WI38 (cell line): ENCODE data around the gene DBF4B.

Experiments used
- H3K4me3 ChIP-seq: 2 replicates; pipeline ENCODE4 v1.5.1; 2011; ENCODE audit warnings: low read depth, mild to moderate bottlenecking, control low read depth, low read length
- TF ChIP-seq, protein P1 (sequence below): IDR thresholded peaks from 2 replicates; pipeline ENCODE4 v1.5.1; 2012; ENCODE audit warnings: low read depth, mild to moderate bottlenecking, control low read depth, low read length

Gene DBF4B

DNA sequence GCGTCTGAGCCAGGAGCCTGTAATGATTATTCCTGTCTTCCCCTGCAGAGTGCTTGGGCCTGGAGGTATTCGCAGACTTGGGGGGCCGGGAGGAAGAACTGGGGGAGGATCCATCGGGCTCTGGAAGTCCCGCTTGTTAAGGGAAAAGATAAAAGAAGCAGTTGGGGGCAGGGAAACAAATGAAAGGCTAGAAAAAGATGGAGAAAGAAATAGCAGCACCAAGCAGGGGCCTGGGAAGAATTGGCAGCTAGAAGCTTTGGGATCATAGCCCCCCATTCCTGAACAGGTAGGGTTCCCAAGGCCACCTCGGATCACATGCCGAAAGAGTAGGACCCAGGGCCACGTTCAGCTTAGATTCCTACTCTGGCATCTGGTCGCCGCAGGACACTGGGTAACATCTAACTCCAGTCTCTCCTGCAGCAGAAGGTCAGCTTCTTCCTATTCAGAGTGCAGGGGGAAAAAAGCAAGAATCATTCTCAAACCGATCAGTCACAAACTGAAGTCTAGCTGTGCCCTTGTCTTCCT lies 73.9 kb downstream of the DBF4B start:
- H3K4me3 ChIP-seq = no peak overlapping the region
- TF ChIP-seq, protein P1, sequence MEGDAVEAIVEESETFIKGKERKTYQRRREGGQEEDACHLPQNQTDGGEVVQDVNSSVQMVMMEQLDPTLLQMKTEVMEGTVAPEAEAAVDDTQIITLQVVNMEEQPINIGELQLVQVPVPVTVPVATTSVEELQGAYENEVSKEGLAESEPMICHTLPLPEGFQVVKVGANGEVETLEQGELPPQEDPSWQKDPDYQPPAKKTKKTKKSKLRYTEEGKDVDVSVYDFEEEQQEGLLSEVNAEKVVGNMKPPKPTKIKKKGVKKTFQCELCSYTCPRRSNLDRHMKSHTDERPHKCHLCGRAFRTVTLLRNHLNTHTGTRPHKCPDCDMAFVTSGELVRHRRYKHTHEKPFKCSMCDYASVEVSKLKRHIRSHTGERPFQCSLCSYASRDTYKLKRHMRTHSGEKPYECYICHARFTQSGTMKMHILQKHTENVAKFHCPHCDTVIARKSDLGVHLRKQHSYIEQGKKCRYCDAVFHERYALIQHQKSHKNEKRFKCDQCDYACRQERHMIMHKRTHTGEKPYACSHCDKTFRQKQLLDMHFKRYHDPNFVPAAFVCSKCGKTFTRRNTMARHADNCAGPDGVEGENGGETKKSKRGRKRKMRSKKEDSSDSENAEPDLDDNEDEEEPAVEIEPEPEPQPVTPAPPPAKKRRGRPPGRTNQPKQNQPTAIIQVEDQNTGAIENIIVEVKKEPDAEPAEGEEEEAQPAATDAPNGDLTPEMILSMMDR = no peak

- H3K4me3 ChIP-seq = no peak overlapping the region
- TF ChIP-seq, protein P1 = no peak
Observed at GRCh38 chr17:44785921-44786320, 77.5 kb downstream of the DBF4B start.

- no peak overlapping the region for H3K4me3 ChIP-seq
- TF ChIP-seq, protein P1 = no peak
Observed at GRCh38 chr17:44786551-44787081, 78.2 kb downstream of the DBF4B start.

DNA sequence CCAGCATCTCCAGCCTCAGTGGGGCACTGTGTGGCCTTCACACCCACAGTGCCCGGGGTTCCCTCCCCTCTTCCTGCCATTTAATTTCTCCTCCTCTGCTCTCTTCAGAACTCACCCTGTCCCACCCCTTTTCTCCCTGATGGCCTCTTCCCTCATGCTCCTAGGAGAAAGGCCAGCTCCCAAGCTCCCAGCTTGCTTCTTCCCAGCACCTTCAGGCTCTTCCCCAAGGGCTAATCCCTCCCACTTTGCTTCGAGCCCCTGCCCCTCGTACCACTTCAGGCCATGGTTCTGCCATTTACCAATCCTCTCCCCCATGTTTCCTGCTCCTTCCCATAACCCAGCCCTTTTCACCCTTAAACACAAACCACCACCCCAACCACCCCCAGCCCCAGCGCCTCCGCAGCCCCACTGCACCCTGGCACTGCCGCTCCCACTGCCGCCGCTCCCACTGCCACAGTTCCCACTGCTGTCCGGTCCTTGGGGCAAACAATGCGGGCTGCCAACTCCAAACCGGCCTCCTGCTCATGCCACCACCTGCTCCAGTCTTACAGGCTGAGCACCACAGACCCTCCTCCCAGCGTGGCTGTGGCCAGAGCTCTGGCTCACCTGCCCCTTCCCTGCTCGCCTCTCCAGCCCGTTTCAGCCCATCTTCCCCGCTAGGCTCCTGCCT lies 78.9 kb downstream of the DBF4B start:
- TF ChIP-seq, protein P1 = no peak
- H3K4me3 ChIP-seq = no peak overlapping the region

GRCh38 chr17:44788139-44788538 lies 79.7 kb downstream of the DBF4B start:
- TF ChIP-seq, protein P1 = no peak
- H3K4me3 ChIP-seq = no peak overlapping the region

DNA sequence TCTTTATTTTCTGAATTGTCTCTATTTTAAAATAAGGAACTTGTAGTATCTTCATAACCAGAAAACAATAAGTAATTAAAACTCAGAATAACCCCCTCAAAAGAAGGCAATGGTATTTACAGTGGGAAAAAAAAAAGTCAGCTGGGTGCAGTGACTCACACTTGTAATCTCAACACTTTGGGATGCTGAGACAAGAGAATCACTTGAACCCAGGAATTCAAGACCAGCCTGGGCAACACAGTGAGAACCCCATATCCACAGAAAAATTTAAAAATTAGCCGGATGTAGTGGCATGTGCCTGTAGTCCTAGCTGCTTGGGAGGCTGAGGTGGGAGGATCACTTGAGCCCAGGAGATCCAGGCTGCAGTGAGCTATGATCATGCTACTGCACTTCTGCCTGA lies 83.8 kb downstream of the DBF4B start:
- no peak overlapping the region for H3K4me3 ChIP-seq
- TF ChIP-seq, protein P1 = no peak
